AG09319 (cell line): ENCODE data around the gene KCNT2.
"Not testable (repeated sequence)": the region's sequence is repeated elsewhere in the genome, so short reads cannot be mapped to it uniquely, and the experiment has no call there.

Experiments used
- DNase-seq: peaks from one replicate; pipeline ENCODE4 v3.0.0-alpha.2; 2010; ENCODE audit warnings: low read depth; ENCODE audit errors: extremely low read depth
- TF ChIP-seq, protein P1 (sequence below): IDR thresholded peaks from 2 replicates; pipeline ENCODE4 v1.5.1; 2011; ENCODE audit warnings: low read depth, mild to moderate bottlenecking, inconsistent platforms, low read length, moderate library complexity

Gene KCNT2

DNA sequence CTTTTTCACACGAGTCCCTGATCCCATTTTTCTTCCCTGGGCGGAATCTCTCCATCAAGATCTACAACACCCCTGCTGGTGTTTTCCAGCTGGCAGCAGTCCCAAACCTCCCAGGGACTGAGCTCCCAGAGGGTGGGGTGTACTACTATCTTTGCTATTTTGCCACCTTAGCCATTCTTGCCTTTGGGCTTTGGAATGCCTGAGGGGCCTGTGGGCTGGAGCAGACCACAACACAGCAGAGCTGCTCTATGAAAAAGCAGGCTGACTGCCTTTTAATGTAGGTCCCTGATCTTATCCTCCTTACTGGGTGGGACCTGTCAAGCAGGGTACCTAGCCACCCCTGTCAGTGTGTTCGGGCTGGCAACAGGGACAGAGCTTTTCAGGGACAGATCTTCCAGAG lies 91.9 kb downstream of the KCNT2 start:
- no peak for DNase-seq
- TF ChIP-seq, protein P1, sequence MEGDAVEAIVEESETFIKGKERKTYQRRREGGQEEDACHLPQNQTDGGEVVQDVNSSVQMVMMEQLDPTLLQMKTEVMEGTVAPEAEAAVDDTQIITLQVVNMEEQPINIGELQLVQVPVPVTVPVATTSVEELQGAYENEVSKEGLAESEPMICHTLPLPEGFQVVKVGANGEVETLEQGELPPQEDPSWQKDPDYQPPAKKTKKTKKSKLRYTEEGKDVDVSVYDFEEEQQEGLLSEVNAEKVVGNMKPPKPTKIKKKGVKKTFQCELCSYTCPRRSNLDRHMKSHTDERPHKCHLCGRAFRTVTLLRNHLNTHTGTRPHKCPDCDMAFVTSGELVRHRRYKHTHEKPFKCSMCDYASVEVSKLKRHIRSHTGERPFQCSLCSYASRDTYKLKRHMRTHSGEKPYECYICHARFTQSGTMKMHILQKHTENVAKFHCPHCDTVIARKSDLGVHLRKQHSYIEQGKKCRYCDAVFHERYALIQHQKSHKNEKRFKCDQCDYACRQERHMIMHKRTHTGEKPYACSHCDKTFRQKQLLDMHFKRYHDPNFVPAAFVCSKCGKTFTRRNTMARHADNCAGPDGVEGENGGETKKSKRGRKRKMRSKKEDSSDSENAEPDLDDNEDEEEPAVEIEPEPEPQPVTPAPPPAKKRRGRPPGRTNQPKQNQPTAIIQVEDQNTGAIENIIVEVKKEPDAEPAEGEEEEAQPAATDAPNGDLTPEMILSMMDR, result no peak

DNA sequence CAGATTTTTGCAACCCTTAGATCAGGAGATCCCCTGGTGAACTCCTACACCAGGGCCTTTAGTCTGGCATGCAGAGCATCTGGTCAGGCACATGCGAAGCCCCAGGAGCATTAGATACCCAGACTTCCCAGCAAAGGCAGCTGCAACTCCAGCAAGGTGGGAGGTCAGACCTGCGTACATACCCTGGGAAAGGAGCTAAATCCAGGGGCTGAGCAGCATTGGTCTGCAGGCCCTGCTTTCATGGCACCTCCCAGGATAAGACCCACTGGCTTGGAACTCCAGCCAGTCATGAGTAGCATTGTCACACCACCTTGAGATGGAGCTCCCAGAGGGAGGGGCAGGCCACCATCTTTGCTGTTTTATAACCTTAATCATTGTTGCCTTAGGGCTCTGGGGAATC lies 92.3 kb downstream of the KCNT2 start:
- TF ChIP-seq, protein P1, result no peak
- no peak for DNase-seq

DNA sequence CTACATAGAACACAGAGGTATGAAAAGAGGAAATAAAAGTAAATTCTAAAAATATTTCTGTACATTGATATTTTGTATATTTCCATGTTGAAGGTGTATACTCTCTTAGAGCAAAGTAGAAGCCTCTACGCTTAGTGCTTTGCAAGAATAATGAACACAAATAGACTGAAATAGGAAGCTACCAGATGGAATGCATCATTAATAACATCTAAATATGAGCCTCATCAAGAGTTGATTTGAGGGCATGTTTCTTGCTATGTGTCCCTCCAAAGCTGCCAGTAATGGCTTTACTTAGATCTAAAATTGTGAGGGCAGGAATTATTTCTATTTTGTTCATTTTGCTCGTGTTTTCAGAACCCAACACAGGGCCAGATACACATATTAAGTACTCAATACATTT lies 94.4 kb downstream of the KCNT2 start:
- no peak for DNase-seq
- TF ChIP-seq, protein P1, result no peak

DNA sequence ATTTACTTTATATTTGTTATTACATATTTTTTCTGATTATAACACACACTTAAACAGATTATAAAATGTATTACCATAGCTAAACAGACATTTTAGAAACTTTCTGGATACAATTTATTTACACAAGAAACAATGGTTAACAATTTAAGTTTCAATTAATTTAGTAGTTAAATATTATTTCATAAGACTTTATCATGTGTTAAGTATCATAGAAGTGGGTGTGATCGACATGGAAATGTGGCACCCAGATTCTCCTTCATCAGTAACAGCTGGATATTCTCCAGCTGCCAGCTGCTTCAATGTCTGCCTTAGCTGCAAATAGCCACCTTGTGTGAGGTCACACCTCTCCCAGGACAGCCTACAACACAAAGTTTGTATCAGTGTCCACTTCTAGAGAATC lies 97.8 kb downstream of the KCNT2 start:
- no peak for DNase-seq

DNA sequence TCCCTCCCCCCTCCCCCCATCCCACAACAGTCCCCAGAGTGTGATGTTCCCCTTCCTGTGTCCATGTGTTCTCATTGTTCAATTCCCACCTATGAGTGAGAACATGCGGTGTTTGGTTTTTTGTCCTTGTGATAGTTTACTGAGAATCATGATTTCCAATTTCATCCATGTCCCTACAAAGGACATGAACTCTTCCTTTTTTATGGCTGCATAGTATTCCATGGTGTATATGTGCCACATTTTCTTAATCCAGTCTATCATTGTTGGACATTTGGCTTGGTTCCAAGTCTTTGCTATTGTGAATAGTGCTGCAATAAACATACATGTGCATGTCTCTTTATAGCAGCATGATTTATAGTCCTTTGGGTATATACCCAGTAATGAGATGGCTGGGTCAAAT lies 104.0 kb downstream of the KCNT2 start:
- DNase-seq, result not testable (repeated sequence)

More for the DNA sequence above, 97.8 kb downstream of the KCNT2 start:
- TF ChIP-seq, protein P1, result no peak

DNA sequence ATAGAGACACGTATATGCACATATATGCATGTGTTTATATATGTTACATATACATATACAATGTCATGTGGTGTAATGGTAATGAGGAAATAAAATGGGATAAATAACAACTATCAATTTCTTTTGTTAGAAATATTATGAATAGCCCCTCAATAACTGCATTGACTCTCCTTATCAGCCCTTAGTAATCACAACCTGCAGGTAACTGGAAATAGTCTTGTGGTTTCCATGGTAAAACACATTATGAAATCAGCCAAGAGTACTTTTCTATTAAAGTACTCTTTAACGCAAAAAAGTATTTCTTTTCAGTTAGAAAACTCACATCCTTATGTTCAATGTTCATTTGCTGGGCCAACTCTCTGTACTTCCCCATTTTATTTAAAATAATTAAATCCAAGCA lies 105.8 kb downstream of the KCNT2 start:
- no peak for DNase-seq
- TF ChIP-seq, protein P1, result no peak

DNA sequence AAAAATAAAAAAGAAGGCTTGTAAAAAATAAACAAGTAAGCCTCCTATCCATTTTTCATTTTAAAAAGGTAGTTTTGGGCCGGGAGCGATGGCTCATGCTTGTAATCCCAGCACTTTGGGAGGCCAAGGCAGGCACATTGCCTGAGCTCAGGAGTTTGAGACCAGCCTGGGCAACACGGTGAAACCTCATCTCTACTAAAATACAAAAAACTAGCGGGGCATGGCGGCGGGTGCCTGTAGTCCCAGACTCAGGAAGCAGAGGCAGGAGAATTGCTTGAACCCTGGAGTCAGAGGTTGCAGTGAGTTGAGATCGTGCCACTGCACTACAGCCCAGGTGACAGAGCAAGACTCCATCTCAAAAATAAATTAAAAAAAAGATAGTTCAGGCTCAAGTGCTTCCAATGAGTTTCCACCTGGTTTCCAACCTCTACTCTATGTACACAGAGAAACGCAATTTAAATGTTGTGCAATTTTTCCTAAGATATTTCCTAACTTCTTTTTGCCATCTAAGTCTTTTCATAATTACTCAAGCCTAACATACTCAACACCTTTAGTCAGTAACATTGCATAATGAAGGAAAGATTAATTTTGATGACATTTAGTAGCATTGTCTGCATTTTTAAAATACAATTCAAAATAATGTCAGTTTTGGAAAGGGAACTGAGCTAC lies 106.3 kb downstream of the KCNT2 start:
- TF ChIP-seq, protein P1, result no peak
- DNase-seq, result no peak

DNA sequence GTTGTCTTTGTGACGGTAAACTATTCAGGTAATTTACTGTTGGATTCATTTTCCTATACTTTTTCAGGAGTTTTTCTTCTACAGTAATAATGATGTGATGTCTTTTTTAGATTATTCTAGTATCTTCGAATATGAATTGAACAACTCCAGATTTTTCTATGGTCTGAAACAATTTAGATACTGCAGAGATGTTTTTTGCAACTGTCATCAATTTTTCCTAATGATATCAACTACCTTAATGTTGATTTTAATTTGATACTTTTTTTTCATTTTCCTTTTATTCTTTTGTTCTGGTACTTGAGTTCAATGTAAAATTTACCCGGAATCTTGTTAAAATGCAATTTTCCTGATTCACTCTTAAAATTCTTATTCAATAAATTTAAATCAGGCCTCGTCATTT lies 110.4 kb downstream of the KCNT2 start:
- TF ChIP-seq, protein P1, result no peak
- DNase-seq, result no peak
